GM12891 (cell line): ENCODE measurements around the gene ODAD4.

ENCODE experiments used
- POLR2AphosphoS5 ChIP-seq: IDR thresholded peaks from 2 replicates; pipeline ENCODE4 v1.6.1; 2011; ENCODE audit warnings: low read depth, low read length, control low read depth
- TAF1 ChIP-seq: IDR thresholded peaks from 2 replicates; pipeline ENCODE4 v1.6.1; 2011; ENCODE audit warnings: low read depth, low read length, control low read depth

- TF ChIP-seq TAF1 (no peak), POLR2AphosphoS5 (no peak)
Observed at GRCh38 chr17:42009170-42009569, 78.8 kb downstream of the ODAD4 start.
